NCI-H2107 treated with DMSO at 0.1 percent for 48 hours (cell line): Measurements from ENCODE around the gene PAIP2.
"Not testable (repeated sequence)": the region's sequence is repeated elsewhere in the genome, so short reads cannot be mapped to it uniquely, and the experiment has no call there.

Source experiments
- DNase-seq: peaks from one replicate; lab custom pipeline; 2025; ENCODE audit not compliant: unreplicated experiment; lab: John Stamatoyannopoulos, UW

The PAIP2 gene

DNA sequence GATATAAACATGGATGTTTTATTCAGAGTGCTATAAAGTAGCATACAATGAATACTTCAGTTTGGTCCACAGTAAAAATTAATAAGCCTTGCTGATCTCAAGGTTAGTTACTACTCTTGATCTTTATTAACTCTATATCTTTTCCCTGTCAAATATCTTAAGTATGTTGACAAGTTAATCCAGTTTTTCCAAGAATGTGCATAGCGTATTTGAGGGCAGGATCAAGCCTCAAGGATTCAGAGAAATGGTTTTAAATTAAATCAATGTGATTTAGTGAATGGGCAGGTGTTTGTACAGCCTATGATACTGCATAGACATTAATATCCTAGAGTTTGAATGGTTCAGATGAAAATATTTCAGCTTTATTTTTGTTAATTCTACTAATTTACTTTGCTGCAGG lies 27.4 kb upstream of the PAIP2 start:
- DNase-seq, result no peak

- no peak for DNase-seq
These were observed 26.5 kb upstream of the PAIP2 start for GRCh38 chr5:139315056-139315615.

- no peak for DNase-seq
These were observed 5.8 kb upstream of the PAIP2 start for GRCh38 chr5:139335811-139336210.

DNA sequence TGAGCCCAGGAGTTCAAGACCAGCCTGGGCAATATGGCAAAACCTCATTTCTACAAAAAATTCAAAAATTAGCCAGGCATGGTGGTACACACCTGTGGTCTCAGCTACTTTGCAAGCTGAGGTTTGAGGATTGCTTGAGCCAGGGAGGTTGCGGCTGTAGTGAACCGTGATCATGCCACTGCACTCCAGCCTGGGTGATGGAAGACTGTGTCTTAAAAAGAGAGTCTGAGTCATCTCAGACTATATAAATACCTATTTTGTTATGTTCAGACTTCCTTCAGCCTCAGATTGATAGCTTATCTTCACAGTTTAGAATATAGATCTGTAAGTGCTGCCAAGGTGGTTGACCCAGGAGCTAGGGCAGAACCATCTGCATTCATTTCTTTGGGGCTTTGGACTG lies 1.6 kb upstream of the PAIP2 start:
- DNase-seq, result no peak

DNA sequence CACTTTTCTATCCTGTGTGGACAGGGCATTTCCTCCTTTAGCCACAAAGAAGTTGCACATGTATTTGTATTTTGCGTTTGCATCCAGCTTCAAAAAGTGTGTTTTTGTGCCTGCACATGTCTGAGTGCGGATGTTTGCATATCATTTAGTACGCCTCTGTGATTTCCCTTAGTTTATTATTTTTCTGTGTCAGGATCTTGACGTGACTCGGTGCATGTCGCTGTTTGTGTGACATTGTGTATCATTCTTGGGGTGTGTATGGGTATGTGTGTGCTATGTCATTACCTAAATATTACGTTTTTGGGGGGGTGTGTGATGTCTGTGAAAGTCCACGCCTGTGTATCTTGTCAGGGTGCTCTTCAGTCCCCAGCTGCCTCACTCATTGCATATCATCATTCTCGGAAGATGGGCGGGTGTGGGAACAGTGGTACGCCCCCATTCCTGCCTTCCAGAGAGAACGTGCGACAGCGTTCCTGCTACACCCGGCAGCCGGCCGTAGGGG lies 416 bp upstream of the PAIP2 start:
- DNase-seq, result no peak

GRCh38 chr5:139342423-139342723 lies 719 bp downstream of the PAIP2 start:
- DNase-seq, result no peak

DNA sequence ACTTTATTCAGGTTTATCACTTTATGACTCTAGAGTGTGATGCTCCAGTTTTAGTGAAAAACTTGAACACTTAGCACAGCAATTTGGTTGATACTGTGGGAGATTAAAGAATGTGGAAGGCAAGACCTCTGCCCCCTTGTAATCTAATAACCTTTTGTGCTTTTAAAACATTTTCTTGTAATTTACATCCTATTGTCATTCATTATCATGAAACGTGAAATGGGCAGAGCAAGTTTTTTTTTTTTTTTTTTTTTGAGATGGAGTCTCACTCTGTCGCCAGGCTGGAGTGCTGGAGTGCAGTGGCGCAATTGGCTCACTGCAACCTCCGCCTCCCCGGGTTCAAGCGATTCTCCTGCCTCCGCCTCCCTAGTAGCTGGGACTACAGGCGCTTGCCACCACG lies 1.8 kb downstream of the PAIP2 start:
- no peak for DNase-seq

DNA sequence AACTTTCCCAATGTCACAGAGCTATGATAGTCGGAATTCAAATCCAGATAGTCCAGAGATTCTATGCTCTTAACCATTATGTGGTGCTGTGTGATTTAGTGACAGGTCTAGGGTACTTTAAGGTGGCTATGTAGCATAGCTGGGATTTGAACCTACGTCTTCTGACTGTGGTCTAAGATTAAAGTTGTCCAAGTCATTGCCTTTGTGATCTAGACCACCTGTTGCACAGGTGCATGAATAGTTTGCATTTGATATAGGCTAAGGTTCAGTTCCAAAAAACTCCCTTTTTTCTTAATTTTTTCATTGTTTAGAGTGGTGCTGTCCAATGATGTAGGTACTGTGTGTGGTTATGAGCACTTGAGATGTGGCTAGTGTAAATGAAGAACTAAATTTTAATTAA lies 2.5 kb downstream of the PAIP2 start:
- no peak for DNase-seq

GRCh38 chr5:139345442-139345841 lies 3.8 kb downstream of the PAIP2 start:
- DNase-seq, result not testable (repeated sequence)

DNA sequence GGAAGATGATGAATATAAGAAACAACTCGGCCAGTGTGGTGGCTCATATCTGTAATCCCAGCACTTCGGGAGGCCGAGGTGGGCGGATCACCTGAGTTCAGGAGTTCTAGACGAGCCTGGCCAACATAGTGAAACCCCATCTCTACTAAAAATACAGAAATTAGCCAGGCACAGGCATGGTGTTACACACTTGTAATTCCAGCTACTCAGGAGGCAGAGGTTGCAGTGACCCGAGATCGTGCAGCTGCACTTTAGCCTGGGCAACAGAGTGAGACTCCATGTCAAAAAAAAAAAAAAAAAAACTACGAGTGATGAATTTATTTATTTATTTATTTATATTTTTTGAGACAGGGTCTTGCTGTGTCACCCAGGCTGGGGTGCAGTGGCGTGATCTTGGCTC lies 6.2 kb downstream of the PAIP2 start:
- DNase-seq, result not testable (repeated sequence)

DNA sequence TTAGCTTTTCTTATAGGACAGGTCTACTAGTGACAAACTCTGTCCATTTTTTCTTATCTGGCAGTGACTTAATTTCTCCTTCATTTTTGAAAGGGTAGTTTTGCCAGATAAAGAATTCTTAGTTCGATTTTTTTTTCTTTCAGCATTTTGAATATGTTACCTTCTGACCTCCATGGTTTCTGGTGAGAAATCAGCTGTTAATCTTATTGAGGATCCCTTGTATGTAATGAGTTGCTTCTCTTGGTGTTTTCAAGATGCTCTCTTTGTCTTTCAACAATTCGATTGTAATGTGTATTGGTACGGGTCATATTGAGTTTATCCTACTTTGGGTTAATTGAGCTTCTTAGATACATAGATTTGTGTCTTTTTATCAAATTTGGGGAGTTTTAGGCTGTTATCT lies 12.5 kb downstream of the PAIP2 start:
- no peak for DNase-seq

GRCh38 chr5:139355900-139356299 lies 14.2 kb downstream of the PAIP2 start:
- DNase-seq, result not testable (repeated sequence)

GRCh38 chr5:139358064-139358463 lies 16.4 kb downstream of the PAIP2 start:
- DNase-seq, result no peak

DNA sequence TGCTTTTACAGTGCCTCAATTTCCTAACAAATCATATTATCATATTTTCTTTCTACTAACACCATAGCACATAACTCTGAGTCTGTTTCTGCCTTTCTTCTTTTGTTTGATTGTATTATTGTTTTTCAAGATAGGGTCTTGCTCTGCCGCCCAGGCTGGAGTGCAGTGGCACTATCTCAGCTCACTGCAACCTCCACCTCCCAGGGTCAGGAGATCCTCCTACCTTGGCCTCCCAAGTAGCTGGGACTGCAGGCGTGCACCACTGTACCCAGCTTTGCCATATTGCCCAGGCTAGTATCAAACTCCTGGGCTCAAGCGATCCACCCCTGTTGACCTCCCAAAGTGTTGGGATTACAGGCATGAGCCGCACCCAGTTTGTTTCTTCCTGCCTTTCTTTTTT lies 18.7 kb downstream of the PAIP2 start:
- no peak for DNase-seq

DNA sequence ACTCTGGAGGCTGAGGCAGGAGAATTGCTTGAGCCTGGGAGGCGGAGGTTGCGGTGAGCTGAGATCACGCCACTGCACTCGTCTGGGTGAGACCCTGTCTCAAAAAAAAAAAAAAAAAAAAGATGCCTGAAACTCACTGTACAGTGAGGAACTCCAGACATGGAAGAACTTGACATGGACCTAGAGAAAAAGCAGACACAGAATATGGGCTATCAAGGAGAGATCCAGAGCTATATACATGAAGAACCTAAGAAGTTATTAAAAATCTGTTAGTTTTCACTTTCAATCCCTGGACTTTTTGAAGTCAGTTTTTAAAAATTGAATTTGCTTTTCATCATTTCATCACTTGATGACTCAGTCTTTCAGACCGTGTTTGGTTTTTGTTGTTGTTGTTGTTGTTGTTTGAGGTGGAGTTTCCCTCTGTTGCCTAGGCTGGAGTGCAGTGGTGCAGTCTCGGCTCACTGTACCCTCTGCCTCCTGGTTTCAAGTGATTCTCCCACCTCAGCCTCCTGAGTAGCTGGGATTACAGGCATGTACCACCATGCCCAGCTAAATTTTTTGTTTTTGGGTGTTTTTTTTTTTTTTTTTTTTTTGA lies 20.3 kb downstream of the PAIP2 start:
- no peak for DNase-seq

GRCh38 chr5:139363937-139364336 lies 22.3 kb downstream of the PAIP2 start:
- no peak for DNase-seq

DNA sequence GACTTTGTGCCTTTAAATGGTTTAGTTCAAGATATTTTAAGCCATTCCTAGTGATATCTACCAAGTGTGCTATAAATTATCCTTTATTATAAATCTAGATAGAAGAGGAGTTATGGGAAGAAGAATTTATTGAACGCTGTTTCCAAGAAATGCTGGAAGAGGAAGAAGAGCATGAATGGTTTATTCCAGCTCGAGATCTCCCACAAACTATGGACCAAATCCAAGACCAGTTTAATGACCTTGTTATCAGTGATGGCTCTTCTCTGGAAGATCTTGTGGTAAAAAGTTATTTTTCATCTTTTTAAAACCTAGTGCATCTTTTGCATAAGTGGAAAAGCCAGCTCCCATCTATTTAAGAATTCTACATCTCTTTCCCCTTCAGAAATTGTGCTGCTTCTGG lies 22.8 kb downstream of the PAIP2 start:
- DNase-seq, result no peak

DNA sequence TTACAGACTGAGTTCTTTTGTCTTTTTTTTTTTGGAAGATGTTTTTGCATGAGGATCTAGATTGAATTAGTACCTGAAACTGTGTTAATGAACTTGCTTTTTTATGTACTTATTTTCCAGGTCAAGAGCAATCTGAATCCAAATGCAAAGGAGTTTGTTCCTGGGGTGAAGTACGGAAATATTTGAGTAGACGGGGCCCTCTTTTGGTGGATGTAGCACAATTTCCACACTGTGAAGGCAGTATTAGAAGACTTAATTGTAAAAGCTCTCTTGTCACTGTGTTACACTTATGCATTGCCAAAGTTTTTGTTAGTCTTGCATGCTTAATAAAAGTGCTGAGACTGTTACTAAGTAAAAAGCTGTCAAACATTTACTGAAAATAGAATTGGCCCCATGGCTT lies 27.0 kb downstream of the PAIP2 start:
- DNase-seq, result no peak

- DNase-seq, result no peak
These were observed 27.5 kb downstream of the PAIP2 start for GRCh38 chr5:139369181-139369580.

DNA sequence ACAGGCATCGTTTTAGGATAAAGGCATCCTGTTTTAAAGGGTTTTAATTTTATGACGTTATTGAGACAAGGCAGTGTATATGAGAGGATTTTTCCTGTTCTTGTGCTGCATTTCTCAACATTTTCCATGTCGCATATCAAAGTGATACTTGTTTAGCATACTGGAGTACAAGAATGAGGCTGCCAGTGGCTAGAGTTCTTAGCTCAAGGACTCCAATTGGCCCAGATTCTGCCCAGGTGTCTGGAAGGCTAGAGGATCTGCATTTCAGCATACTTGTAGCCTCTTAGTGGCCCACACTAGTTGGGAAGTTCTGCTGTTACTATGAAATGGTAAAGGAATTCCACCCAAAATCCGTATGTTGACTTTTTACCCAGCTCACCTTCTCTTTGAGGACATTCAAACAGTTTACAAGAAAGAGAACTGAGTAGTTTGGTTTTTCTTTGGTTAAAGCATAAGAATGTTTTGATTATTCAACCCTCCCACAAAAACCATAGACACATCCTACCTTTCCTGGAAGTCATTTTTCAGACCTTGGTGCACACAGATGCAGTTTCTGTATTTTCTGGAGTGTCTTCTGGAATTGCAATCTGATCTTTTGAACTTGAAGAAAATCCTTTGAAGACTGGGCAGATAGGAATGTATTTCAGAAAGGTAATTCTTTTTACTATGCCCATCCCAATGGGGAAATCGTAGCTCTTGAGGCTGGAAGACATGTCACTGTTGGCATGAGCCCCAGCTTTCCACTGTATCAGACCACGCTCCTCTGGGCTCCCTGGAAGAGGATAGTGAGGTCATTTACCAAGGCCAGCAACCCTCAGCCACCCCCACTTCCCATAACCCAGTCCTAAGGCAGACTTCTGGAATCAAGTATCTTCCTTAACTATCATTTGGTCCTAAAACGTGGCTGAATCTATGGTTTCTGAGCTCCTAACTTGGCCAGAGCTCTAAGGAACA lies 30.1 kb downstream of the PAIP2 start:
- no peak for DNase-seq

DNA sequence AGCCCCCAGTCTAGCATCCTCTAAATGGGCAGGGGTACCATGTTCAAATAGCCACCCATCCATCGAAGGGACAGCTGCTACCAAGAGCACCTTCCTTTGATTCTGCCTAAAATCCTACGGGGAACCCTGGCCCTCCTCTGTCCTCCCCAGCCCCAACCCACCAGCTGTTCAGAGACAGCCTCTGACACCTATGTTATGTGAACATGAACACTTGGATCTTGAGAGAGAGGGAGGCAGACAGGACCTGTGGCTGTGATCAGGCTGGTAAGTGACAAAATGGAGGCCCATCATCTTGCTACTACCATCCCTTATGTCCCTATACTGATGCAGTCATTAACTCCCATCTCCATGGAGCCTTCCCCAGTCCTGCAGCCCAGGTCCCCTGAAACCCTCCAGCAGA lies 33.3 kb downstream of the PAIP2 start:
- DNase-seq, result no peak

DNA sequence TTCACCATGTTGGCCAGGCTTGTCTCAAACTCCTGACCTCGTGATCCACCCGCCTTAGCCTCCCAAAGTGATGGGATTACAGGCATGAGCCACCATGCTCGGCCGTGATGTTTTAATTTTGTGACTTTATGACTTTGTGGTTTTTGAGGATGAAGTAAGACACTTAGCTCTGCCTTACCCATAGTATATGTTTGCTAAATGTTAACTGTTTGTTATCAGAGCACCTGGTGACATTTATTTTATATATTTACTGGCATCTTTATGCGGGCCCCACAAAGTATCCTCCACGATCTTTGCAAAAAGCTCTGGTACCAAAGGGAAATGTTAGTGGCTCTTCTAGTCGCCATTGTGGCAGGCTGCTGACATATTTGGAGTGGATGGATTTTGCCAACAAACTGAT lies 34.7 kb downstream of the PAIP2 start:
- DNase-seq, result no peak
